SK-N-MC (cell line): ENCODE results near the gene TMEM190.
"Not testable (repeated sequence)": the region's sequence is repeated elsewhere in the genome, so short reads cannot be mapped to it uniquely, and the experiment has no call there.

Experiments
- DNase-seq: peaks from one replicate; pipeline ENCODE4 v3.0.0-alpha.2; 2011; ENCODE audit warnings: low read depth, low spot score
- H3K27ac ChIP-seq: fragments of 200-600 bp; sonication (generic); 2 replicates; pipeline ENCODE4 v1.5.1; 2016; ENCODE audit warnings: mixed run types
- H3K36me3 ChIP-seq: fragments of 200-600 bp; sonication (generic); 2 replicates; pipeline ENCODE4 v1.6.1; 2017; ENCODE audit warnings: antibody characterized with exemption, low read length, mixed read lengths; ENCODE audit not compliant: insufficient read depth
- H3K4me3 ChIP-seq: fragments of 200-600 bp; sonication (generic); 2 replicates; pipeline ENCODE4 v1.5.1; 2016
- H3K9ac ChIP-seq: fragments of 200-600 bp; sonication (generic); 2 replicates; pipeline ENCODE4 v1.8.0; 2017; ENCODE audit warnings: mixed run types, mixed read lengths; ENCODE audit not compliant: insufficient read length
- H3K9me3 ChIP-seq: fragments of 200-600 bp; sonication (generic); 2 replicates; pipeline ENCODE4 v1.6.1; 2017; ENCODE audit warnings: low read depth, mild to moderate bottlenecking, antibody characterized with exemption, low read length, moderate library complexity, mixed read lengths
- EZH2 ChIP-seq: fragments of 200-600 bp; sonication (generic); IDR thresholded peaks from one replicate; pipeline ENCODE4 v1.6.1; 2017; ENCODE audit warnings: antibody characterized with exemption
- FOXP2 ChIP-seq: optimal IDR thresholded peaks from 2 replicates; pipeline ENCODE3; 2011; ENCODE audit warnings: mild to moderate bottlenecking, moderate library complexity; ENCODE audit not compliant: insufficient read depth; ENCODE audit errors: extremely low read length, control extremely low read depth
- POLR2AphosphoS5 ChIP-seq: IDR thresholded peaks from 2 replicates; pipeline ENCODE4 v1.6.1; 2012; ENCODE audit warnings: mild to moderate bottlenecking, low read depth, low read length, borderline replicate concordance

Gene TMEM190

DNA sequence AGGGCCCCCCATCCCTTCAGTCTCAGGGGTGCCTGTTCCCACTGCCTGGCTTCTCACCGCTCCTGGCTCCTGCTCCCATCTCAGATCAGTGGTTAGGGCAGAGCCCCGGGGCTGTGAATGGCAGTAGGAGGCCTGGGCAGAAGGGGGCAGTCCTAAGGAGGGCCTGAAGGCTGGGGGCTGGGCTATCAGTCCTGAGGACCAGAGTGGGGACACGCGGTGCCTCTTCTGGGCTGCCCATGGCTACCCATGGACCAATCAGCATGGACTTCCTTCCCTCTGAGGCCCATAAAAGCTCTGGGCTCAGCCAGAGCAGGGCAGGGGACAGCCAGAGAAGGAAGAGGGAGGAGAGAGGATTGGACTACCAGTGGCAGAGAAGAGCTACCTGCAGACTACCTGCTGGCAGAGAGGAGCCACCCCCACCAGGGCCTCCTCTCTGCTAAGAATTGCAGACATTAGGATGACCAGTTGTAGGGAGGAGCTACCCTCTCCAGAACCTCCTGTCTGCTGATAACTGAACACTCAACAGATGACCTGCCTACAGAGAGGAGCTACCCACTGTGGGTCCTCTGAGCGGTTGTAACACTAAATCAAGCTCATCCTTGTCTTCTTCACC, 43.1 kb downstream of the TMEM190 start:
- no peak overlapping the region for H3K9ac ChIP-seq
- no peak overlapping the region for H3K27ac ChIP-seq
- no peak overlapping the region for H3K4me3 ChIP-seq
- H3K9me3 ChIP-seq = no peaks in the 10 kb centered on the region
- no peaks in the 10 kb centered on the region for H3K36me3 ChIP-seq
- DNase-seq = no peak
- TF ChIP-seq FOXP2 (no peak), POLR2AphosphoS5 (no peak), EZH2 (no peak)

DNA sequence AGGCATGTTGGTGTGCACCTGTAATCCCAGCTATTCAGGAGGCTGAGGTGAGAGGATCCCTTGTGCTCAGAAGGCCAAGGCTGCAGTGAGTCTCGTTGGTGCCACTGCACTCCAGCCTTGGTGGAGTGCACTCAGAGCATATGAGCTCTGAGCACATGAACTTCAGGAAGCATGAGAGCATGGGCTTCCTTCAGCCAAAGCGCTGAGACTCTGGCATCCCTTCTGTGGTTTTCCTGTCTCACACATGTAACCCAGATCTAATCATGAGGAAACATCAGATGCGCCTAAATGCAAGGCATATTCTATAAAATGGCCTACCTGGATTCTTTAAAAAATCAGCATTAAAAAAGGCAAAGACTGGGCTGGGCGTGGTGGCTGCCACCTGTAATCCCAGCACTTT, 44.7 kb downstream of the TMEM190 start:
- H3K4me3 ChIP-seq, DNase-seq, H3K9ac ChIP-seq, H3K9me3 ChIP-seq, H3K36me3 ChIP-seq, H3K27ac ChIP-seq: not testable (repeated sequence)

DNA sequence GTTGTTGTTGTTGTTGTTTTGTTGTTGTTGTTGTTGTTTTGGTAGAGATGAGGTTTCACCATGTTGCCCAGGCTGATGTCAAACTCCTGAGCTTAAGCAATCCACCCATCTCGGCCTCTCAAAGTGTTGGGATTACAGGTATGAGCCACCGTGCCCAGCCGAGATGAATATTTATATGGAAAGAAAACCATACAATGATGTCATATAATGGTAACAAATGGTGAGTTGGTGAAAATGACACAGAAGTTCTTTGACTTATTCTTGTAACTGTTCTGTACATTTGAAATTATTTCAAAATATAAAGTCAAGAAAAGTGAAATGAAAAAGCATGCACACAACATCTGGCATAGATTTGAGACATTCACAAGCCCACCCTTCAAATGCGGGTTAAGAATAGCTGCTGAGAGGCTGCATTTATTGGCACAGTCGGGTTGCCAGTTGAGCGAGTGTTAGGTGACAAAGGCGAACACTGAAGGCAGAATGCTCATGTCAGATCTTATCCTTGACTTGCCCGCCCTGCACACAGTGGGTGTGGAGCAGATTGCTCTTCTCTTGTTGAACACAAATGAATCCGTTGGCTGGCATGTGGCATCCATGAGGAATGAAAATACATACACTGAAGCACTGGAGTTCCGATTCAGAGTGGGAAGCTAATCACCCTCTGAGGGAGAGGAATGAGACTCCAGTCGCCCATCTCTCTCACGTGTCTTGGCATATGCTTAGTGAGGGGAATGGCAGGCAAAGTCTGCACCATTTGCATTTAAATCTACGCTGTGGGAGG, 46.8 kb downstream of the TMEM190 start:
- H3K27ac ChIP-seq = no peak overlapping the region
- no peak overlapping the region for H3K4me3 ChIP-seq
- TF ChIP-seq FOXP2 = no peak
- H3K36me3 ChIP-seq = no peaks in the 10 kb centered on the region
- H3K9ac ChIP-seq = no peak overlapping the region
- DNase-seq = no peak
- no peaks in the 10 kb centered on the region for H3K9me3 ChIP-seq

DNA sequence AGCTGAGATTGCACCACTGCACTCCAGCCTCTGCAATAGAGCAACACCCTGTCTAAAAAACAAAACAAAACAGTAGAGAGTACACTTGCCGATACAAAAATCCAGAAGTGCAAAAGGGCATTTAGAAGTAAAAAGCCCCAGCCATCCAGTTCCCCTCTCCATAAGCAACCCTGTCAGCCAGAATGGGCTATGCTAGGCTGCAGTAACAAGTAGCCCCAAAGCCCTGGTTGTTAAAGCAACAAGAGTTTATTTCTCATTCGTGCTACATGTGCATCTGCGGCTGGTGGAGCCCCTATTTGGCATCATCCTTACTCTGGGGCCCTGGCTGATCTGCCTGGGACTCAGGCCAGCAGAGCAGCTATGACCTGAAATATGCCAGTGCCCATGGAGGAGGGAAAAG, 47.9 kb downstream of the TMEM190 start:
- Histone ChIP-seq H3K9me3 (no peaks in the 10 kb centered on the region), H3K4me3 (no peak overlapping the region), H3K9ac (no peak overlapping the region), H3K27ac (no peak overlapping the region), H3K36me3 (no peaks in the 10 kb centered on the region)
- TF ChIP-seq FOXP2 = no peak
- no peak for TF ChIP-seq POLR2AphosphoS5
- TF ChIP-seq EZH2 = no peak
- DNase-seq = no peak

- Histone ChIP-seq H3K9ac (no peak overlapping the region), H3K4me3 (no peak overlapping the region), H3K9me3 (no peaks in the 10 kb centered on the region), H3K27ac (no peak overlapping the region), H3K36me3 (no peaks in the 10 kb centered on the region)
- DNase-seq = no peak
- TF ChIP-seq EZH2 = no peak
- TF ChIP-seq FOXP2 = no peak
- TF ChIP-seq POLR2AphosphoS5 = no peak
Measured at GRCh38 chr19:55426042-55426441, 49.4 kb downstream of the TMEM190 start.
